GM12878 (cell line): ENCODE results near the gene ARHGEF17. TPM values are rescaled to one million over a fixed set of nuclear protein-coding genes. Genes with fewer than 3 reads are reported as not detected.
A peak's percentile ranks its signal among the peaks of the same experiment; 100 is the strongest.

ENCODE experiments used
- ATAC-seq: fragments of 200-7000 bp; cut with Tn5 transposase; 3 replicates; pipeline ENCODE4 v1.9.1; 2020; ENCODE audit warnings: mild to moderate bottlenecking, moderate library complexity
- BruUV-seq: library from RNA; stranded (reverse); fragments of 400-500 nt; replicated peaks from 2 replicates; lab custom pipeline; 2021; lab: Mats Ljungman, UMichigan
- CTCF ChIA-PET: fragments of 300-600 bp; sonication (Branson Sonifier 250); formaldehyde crosslinking; extraction: SDS; loops from one replicate; lab custom pipeline; 2021; ENCODE audit warnings: inconsistent platforms; lab: Yijun Ruan, JAX
- POLR2A ChIA-PET: fragments of 350-600 bp; formaldehyde crosslinking; extraction: SDS; loops from one replicate; lab custom pipeline; 2021; ENCODE audit warnings: inconsistent platforms; lab: Charles Lee
- RAD21 ChIA-PET: fragments of 300-600 bp; sonication (Branson Sonifier 250); formaldehyde crosslinking; loops from one replicate; lab custom pipeline; 2023; ENCODE audit warnings: antibody characterized with exemption; ENCODE audit not compliant: unreplicated experiment; lab: Charles Lee
- SMC1A ChIA-PET: fragments of 300-600 bp; sonication (Branson Sonifier 250); formaldehyde crosslinking; loops from one replicate; lab custom pipeline; 2023; ENCODE audit not compliant: unreplicated experiment, uncharacterized antibody; lab: Charles Lee
- DNase-seq: peaks from one replicate; pipeline ENCODE4 v3.0.0-alpha.2; 2011; ENCODE audit warnings: low read depth, low spot score
- FAIRE-seq: peaks from 3 replicates; lab custom pipeline; 2011; peaks lifted over from hg19 to GRCh38; lab: Jason Lieb, UNC
- H2AFZ ChIP-seq: 2 replicates; pipeline ENCODE4 v1.6.0; 2011; ENCODE audit warnings: low read depth, low read length, control low read depth; ENCODE audit not compliant: control insufficient read depth
- H3K27ac ChIP-seq: 2 replicates; pipeline ENCODE4 v1.5.1; 2011; ENCODE audit warnings: control low read depth; ENCODE audit not compliant: control insufficient read depth, insufficient read depth
- H3K27me3 ChIP-seq, 2 experiments: replicated peaks in 1 of 2; 2 replicates each; pipeline versions ENCODE4 v1.6.0 to v1.6.1; 2011; ENCODE audit warnings: low read length in 1 of 2; ENCODE audit not compliant: control insufficient read depth in 2 of 2, insufficient read depth in 2 of 2
- H3K36me3 ChIP-seq, 2 experiments: 2 replicates each; pipeline ENCODE4 v1.5.1; 2011; ENCODE audit warnings: low read length in 1 of 2; ENCODE audit not compliant: control insufficient read depth in 2 of 2, insufficient read depth in 2 of 2
- H3K4me1 ChIP-seq: 2 replicates; pipeline ENCODE4 v1.6.1; 2011; ENCODE audit warnings: mild to moderate bottlenecking, low read length, moderate library complexity, mixed read lengths; ENCODE audit not compliant: control insufficient read depth, insufficient read depth
- H3K4me2 ChIP-seq: 2 replicates; pipeline ENCODE4 v1.6.0; 2011; ENCODE audit warnings: control low read depth; ENCODE audit not compliant: control insufficient read depth, insufficient read depth
- H3K4me3 ChIP-seq: fragments of 200-600 bp; sonication (generic); 2 replicates; pipeline ENCODE4 v1.5.1; 2016
- H3K79me2 ChIP-seq: 2 replicates; pipeline ENCODE4 v1.6.0; 2011; ENCODE audit warnings: low read length; ENCODE audit not compliant: control insufficient read depth, insufficient read depth
- H3K9ac ChIP-seq: 2 replicates; pipeline ENCODE4 v1.8.0; 2011; ENCODE audit warnings: low read length, control low read depth, mixed read lengths; ENCODE audit not compliant: control insufficient read depth, insufficient read depth
- H3K9me3 ChIP-seq: replicated peaks from 3 replicates; pipeline ENCODE4 v1.5.1; 2011; ENCODE audit warnings: mild to moderate bottlenecking, low read length; ENCODE audit not compliant: control insufficient read depth, insufficient read depth
- H4K20me1 ChIP-seq: 2 replicates; pipeline ENCODE4 v1.6.0; 2011; ENCODE audit not compliant: control insufficient read depth, insufficient read depth
- ATF7 ChIP-seq: fragments of 450-650 bp; IDR thresholded peaks from 2 replicates; pipeline ENCODE4 v1.6.1; 2016; ENCODE audit warnings: low read depth, mild to moderate bottlenecking
- BACH1 ChIP-seq: fragments of 450-650 bp; IDR thresholded peaks from 2 replicates; pipeline ENCODE4 v1.6.1; 2017; ENCODE audit warnings: mild to moderate bottlenecking, borderline replicate concordance
- BCL3 ChIP-seq: IDR thresholded peaks from 2 replicates; pipeline ENCODE4 v1.6.1; 2011; ENCODE audit warnings: borderline replicate concordance, low read depth, mild to moderate bottlenecking, moderate library complexity, low read length; ENCODE audit not compliant: insufficient read depth, poor library complexity, severe bottlenecking
- CBX3 ChIP-seq: fragments of 200-600 bp; sonication (generic); IDR thresholded peaks from 2 replicates; pipeline ENCODE4 v1.6.1; 2016; ENCODE audit warnings: low read depth, borderline replicate concordance
- CBX5 ChIP-seq: sonication (generic); IDR thresholded peaks from 2 replicates; pipeline ENCODE4 v1.6.1; 2016; ENCODE audit warnings: low read depth, moderate library complexity, mild to moderate bottlenecking, inconsistent platforms
- CHD4 ChIP-seq: fragments of 200-600 bp; sonication (generic); IDR thresholded peaks from 2 replicates; pipeline ENCODE4 v1.6.1; 2016; ENCODE audit warnings: mild to moderate bottlenecking
- ETV6 ChIP-seq, 2 experiments: fragments of 450-650 bp in 1 of 2; IDR thresholded peaks in 1 of 2; conservative IDR thresholded peaks in 1 of 2; 2 replicates each; pipeline ENCODE4 v1.6.1; 2014; ENCODE audit warnings: antibody characterized with exemption in 1 of 2, borderline replicate concordance in 1 of 2, low read depth in 1 of 2, mild to moderate bottlenecking in 1 of 2, moderate library complexity in 1 of 2
- FOXM1 ChIP-seq: IDR thresholded peaks from 2 replicates; pipeline ENCODE4 v1.6.1; 2012; ENCODE audit warnings: low read depth, mild to moderate bottlenecking, inconsistent platforms, low read length, moderate library complexity
- IKZF1 ChIP-seq: fragments of 450-650 bp; conservative IDR thresholded peaks from 2 replicates; pipeline ENCODE4 v1.6.1; 2017; ENCODE audit warnings: antibody characterized with exemption, mild to moderate bottlenecking
- LARP7 ChIP-seq: fragments of 450-650 bp; IDR thresholded peaks from 2 replicates; pipeline ENCODE4 v1.6.1; 2017; ENCODE audit warnings: mild to moderate bottlenecking
- MYB ChIP-seq: fragments of 150-350 bp; IDR thresholded peaks from 2 replicates; pipeline ENCODE4 v1.6.1; 2014; ENCODE audit warnings: mild to moderate bottlenecking, low read depth, low read length, borderline replicate concordance
- RFX5 ChIP-seq: IDR thresholded peaks from 2 replicates; pipeline ENCODE4 v1.6.1; 2011; ENCODE audit warnings: low read depth, low read length, improper control_type of control experiment
- RUNX3 ChIP-seq: IDR thresholded peaks from 2 replicates; pipeline ENCODE4 v1.6.1; 2012; ENCODE audit warnings: low read length, inconsistent platforms
- SMAD5 ChIP-seq: IDR thresholded peaks from 2 replicates; pipeline ENCODE4 v1.6.1; 2016; ENCODE audit warnings: antibody characterized with exemption, low read depth
- TCF3 ChIP-seq: IDR thresholded peaks from 2 replicates; pipeline ENCODE4 v1.6.1; 2012; ENCODE audit warnings: low read depth, mild to moderate bottlenecking, low read length, borderline replicate concordance; ENCODE audit not compliant: insufficient read depth
- USF1 ChIP-seq: IDR thresholded peaks from 2 replicates; pipeline ENCODE4 v1.6.1; 2011; ENCODE audit warnings: borderline replicate concordance, low read depth, mild to moderate bottlenecking, moderate library complexity, mixed read lengths, low read length; ENCODE audit not compliant: insufficient read depth; ENCODE audit errors: extremely low read length
- ZNF24 ChIP-seq: fragments of 450-650 bp; IDR thresholded peaks from 2 replicates; pipeline ENCODE4 v1.6.1; 2017; ENCODE audit warnings: antibody characterized with exemption, mild to moderate bottlenecking
- WGBS: methylation state at CpG from one replicate; pipeline ENCODE4 v1.1.6; 2016; ENCODE audit warnings: low lambda C conversion rate; ENCODE audit not compliant: insufficient replicate concordance, insufficient coverage; ENCODE audit errors: missing lambda C conversion rate; 5-methylcytosine and 5-hydroxymethylcytosine counted together
- in situ Hi-C: fragments of 300-500 bp; cut with MboI; formaldehyde crosslinking; loops from 9 replicates; pipeline ENCODE4 v1.14.3; 2018; ENCODE audit warnings: mixed read lengths
- intact Hi-C: fragments of 100-400 bp; cut with micrococcal nuclease; formaldehyde crosslinking; loops from one replicate; pipeline ENCODE4 v1.14.2; 2022; ENCODE audit not compliant: unreplicated experiment
- polyA plus RNA-seq, 11 experiments: library from polyadenylated mRNA; depleted of rRNA in 4 of 11; unstranded in 6 of 11; stranded (reverse) in 5 of 11; fragments of >200 nt; fragmentation: Nextera tagmentation in 4 of 11; fragmentation: Illumina TruSeq in 1 of 11; extraction: Ambion mirVana in 4 of 11; extraction: Trizol in 1 of 11; gene quantifications; 1 replicate in 1 of 11; 2 replicates in 10 of 11; pipeline versions ENCODE4 v1.2.1 to v1.2.3, GENCODE V29; 2011 to 2016; ENCODE audit warnings: inconsistent platforms in 2 of 11, missing spikeins in 2 of 11, low read depth in 1 of 11
- total RNA-seq, 4 experiments: library from RNA; depleted of rRNA in 3 of 4; stranded (reverse); fragments of >200 nt in 3 of 4; fragmentation: Illumina TruSeq in 1 of 4; extraction: Trizol in 1 of 4; gene quantifications; 2 replicates each; pipeline versions ENCODE4 v1.2.1 to v1.2.3, GENCODE V29; 2013 to 2021
- TF ChIP-seq, protein P1 (sequence below), 3 experiments: IDR thresholded peaks in 2 of 3; conservative IDR thresholded peaks in 1 of 3; 2 replicates each; pipeline ENCODE4 v1.5.1; 2011; ENCODE audit warnings: low read depth in 3 of 3, low read length in 3 of 3, mild to moderate bottlenecking in 3 of 3, control low read depth in 2 of 3, moderate library complexity in 2 of 3, inconsistent platforms in 1 of 3, mixed read lengths in 1 of 3; ENCODE audit not compliant: control insufficient read depth in 2 of 3, insufficient read depth in 1 of 3; ENCODE audit errors: extremely low read depth in 1 of 3

The ARHGEF17 gene
- total and polyA plus RNA-seq, 10 of the 15 experiments (the other 5 are each of a cell fraction or from before 2014, with no cell fraction given) = 0.15 to 11.0 (median 1.7) TPM

DNA sequence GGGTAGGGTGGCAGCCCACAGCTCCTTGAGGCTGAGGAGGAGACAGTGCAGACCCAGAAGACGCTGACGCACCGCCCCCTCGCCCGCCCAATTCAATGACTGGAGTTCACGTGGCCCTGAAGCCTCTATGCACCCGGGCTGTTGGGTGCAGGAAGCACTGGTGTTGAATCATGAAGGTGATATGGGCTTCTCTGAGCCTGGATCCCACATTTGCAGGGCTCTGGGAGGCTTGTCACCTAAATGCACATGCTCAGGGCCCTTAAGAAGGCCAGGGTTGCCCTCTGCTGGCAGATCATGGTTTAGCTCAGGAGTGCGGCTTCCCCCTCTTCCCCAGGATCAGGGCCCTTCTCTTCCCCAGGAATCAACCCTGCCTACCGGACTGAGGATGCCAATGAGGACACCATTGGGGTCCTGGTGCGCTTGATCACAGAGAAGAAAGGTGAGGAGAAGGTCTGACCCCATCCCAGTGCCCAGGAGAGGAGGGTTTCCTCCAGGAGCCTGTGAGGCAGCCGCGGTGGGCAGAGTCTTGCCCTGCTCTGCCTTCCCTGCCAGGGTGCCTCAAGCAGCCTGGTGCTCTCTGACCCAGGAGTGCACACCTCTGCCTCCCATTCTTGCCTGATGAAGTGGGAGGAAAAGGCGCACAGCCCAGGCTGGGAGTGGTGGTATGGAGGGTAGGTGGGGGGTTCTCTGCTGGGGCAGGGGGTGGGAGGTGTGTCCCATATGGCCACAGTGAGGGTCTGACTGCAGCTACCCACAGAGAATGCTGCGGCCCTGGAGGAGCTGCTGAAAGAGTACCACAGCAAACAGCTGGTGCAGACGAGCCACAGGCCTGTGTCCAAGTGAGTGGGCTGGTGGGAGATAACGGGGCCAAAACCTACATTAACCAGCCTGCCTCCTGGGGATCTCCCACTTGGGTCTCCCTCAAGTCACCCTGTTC, 85.7 kb downstream of the ARHGEF17 start:
- peak; percentile 73 for FAIRE-seq
- 0 out of 2 replicates have a peak, but pooled peaks have one; percentile 14 for TF ChIP-seq RUNX3
- TF ChIP-seq FOXM1 = no peak
- TF ChIP-seq IKZF1 = no peak
- TF ChIP-seq CHD4 = no peak
- TF ChIP-seq CBX3 = no peak
- TF ChIP-seq TCF3 = no peak
- TF ChIP-seq BCL3 = no peak
- no peak for TF ChIP-seq BACH1
- TF ChIP-seq CBX5 = no peak
- TF ChIP-seq, protein P1, sequence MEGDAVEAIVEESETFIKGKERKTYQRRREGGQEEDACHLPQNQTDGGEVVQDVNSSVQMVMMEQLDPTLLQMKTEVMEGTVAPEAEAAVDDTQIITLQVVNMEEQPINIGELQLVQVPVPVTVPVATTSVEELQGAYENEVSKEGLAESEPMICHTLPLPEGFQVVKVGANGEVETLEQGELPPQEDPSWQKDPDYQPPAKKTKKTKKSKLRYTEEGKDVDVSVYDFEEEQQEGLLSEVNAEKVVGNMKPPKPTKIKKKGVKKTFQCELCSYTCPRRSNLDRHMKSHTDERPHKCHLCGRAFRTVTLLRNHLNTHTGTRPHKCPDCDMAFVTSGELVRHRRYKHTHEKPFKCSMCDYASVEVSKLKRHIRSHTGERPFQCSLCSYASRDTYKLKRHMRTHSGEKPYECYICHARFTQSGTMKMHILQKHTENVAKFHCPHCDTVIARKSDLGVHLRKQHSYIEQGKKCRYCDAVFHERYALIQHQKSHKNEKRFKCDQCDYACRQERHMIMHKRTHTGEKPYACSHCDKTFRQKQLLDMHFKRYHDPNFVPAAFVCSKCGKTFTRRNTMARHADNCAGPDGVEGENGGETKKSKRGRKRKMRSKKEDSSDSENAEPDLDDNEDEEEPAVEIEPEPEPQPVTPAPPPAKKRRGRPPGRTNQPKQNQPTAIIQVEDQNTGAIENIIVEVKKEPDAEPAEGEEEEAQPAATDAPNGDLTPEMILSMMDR (IDR thresholded peaks at IDR 0.05 in 2 of 3, conservative IDR thresholded peaks at IDR 0.05 in 1 of 3; ENCODE audit: control insufficient read depth in 2 of 3, extremely low read depth in 1 of 3, insufficient read depth in 1 of 3, low read depth in 3 of 3, low read length in 3 of 3) = peak; percentile 83 to 90 (median 88)
- no peak for TF ChIP-seq SMAD5
- TF ChIP-seq LARP7 = no peak
- TF ChIP-seq MYB = no peak
- no peak for TF ChIP-seq RFX5
- no peak for TF ChIP-seq USF1
- TF ChIP-seq ETV6 (conservative IDR thresholded peaks at IDR 0.05 in 1 of 2, IDR thresholded peaks at IDR 0.05 in 1 of 2; ENCODE audit: borderline replicate concordance in 1 of 2, low read depth in 1 of 2) = no peak
- TF ChIP-seq ATF7 = no peak
- peak; percentile 39; the same call in 1 of the 2 replicates for TF ChIP-seq ZNF24

More for the DNA sequence above, 85.7 kb downstream of the ARHGEF17 start:
- H3K36me3 ChIP-seq = peaks cover 31 to 72% of the 10 kb centered on the region in 2 experiments
- 73% methylated on average over 16 of the region's 16 CpGs for WGBS
- POLR2A ChIA-PET = interaction anchor here (0.9 to 1.5 kb wide), 3 partner anchors 9 to 43 kb away, joined by 3 to 4 read pairs (median 3); no protein-coding TSS in a partner anchor
- H2AFZ ChIP-seq = no peak overlapping the region
- no TSS peak for BruUV-seq
- no peak overlapping the region for H3K9ac ChIP-seq
- H3K4me1 ChIP-seq = peaks cover 4% of the 10 kb centered on the region
- H3K9me3 ChIP-seq = no peaks in the 10 kb centered on the region
- H4K20me1 ChIP-seq = no peaks in the 10 kb centered on the region
- no peak for DNase-seq
- SMC1A ChIA-PET = interaction anchor here (0.7 to 2.7 kb wide), 12 partner anchors 9 to 267 kb away, joined by 3 to 44 read pairs (median 4); no protein-coding TSS in a partner anchor
- intact Hi-C loops = loop anchor here (1.0 to 2.0 kb wide), 2 partner anchors 17 to 42 kb away; partner anchors contain the start of gene RELT
- ATAC-seq = peak; percentile 84
- H3K27me3 ChIP-seq = no peaks in the 10 kb centered on the region
- in situ Hi-C loops = no loop called here
- CTCF ChIA-PET = interaction anchor here (0.7 to 25.6 kb wide), 22 partner anchors 9 to 297 kb away, joined by 3 to 400 read pairs (median 6); no protein-coding TSS in a partner anchor
- no peak overlapping the region for H3K27ac ChIP-seq
- RAD21 ChIA-PET = interaction anchor here (0.6 to 2.3 kb wide), 14 partner anchors 9 to 267 kb away, joined by 3 to 71 read pairs (median 6); partner anchors contain the start of gene RELT
- no peak overlapping the region for H3K4me3 ChIP-seq
- no peak overlapping the region for H3K4me2 ChIP-seq
- peaks cover 20% of the 10 kb centered on the region for H3K79me2 ChIP-seq
